ENCODE measurements around the gene MAP7. TPM values are rescaled to one million over a fixed set of nuclear protein-coding genes. Genes with fewer than 3 reads are reported as not detected.
A peak's percentile ranks its signal among the peaks of the same experiment; 100 is the strongest.

The MAP7 gene
- total and polyA plus RNA-seq, 2 experiments from 2014 or later: 44.7 to 49.2 TPM

- TF ChIP-seq STAT1 (IDR thresholded peaks at IDR 0.05; ENCODE audit: unreplicated experiment): no peak
- TF ChIP-seq, protein P1, sequence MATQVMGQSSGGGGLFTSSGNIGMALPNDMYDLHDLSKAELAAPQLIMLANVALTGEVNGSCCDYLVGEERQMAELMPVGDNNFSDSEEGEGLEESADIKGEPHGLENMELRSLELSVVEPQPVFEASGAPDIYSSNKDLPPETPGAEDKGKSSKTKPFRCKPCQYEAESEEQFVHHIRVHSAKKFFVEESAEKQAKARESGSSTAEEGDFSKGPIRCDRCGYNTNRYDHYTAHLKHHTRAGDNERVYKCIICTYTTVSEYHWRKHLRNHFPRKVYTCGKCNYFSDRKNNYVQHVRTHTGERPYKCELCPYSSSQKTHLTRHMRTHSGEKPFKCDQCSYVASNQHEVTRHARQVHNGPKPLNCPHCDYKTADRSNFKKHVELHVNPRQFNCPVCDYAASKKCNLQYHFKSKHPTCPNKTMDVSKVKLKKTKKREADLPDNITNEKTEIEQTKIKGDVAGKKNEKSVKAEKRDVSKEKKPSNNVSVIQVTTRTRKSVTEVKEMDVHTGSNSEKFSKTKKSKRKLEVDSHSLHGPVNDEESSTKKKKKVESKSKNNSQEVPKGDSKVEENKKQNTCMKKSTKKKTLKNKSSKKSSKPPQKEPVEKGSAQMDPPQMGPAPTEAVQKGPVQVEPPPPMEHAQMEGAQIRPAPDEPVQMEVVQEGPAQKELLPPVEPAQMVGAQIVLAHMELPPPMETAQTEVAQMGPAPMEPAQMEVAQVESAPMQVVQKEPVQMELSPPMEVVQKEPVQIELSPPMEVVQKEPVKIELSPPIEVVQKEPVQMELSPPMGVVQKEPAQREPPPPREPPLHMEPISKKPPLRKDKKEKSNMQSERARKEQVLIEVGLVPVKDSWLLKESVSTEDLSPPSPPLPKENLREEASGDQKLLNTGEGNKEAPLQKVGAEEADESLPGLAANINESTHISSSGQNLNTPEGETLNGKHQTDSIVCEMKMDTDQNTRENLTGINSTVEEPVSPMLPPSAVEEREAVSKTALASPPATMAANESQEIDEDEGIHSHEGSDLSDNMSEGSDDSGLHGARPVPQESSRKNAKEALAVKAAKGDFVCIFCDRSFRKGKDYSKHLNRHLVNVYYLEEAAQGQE (IDR thresholded peaks at IDR 0.05; ENCODE audit: unreplicated experiment): no peak
- TF ChIP-seq ETS1 (IDR thresholded peaks at IDR 0.05): no peak
Observed at GRCh38 chr6:136501514-136501913, 48.7 kb downstream of the MAP7 start (continued).

DNA sequence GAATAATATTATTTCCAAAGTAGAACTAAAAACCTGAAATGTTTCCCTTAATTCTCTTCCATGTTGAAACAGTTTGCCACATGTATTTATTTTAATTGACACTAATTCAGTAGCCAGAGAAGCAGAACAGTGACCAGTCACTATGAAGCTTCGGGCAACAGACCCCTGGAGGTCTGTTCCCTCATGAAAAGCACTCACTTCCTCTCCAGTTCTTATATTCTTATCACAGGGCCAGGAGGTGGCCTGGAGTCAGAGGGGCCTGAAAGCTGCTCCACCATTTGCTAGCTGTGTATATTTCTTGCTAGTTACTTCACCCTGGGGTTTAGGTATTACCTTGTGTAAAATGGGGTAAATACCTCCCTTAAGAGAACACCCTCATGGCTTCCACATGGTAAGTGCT lies 49.1 kb downstream of the MAP7 start:
- peak overlapping the region; percentile 97 for H3K27ac ChIP-seq (ENCODE audit: low read depth)

More for the DNA sequence above, 49.1 kb downstream of the MAP7 start:
- peak overlapping the region; percentile 37; the same call in 2 of the 3 replicates for H3K4me3 Mint-ChIP-seq
- H3K4me3 ChIP-seq: no peak overlapping the region
- ATAC-seq: peak; percentile 32
- H3K4me1 Mint-ChIP-seq: peaks cover 81% of the 10 kb centered on the region
- no peaks in the 10 kb centered on the region; the same call in 2 of the 3 replicates for H3K9me3 Mint-ChIP-seq
- H3K9me2 ChIP-seq (ENCODE audit: insufficient read depth): no peaks in the 10 kb centered on the region
- DNase-seq (ENCODE audit: low spot score): peak; percentile 35
- H3K4me2 ChIP-seq: peak overlapping the region; percentile 70
- H3K4me1 ChIP-seq (ENCODE audit: insufficient read depth): peaks cover 72% of the 10 kb centered on the region
- H3K79me2 ChIP-seq (replicated peaks; ENCODE audit: insufficient read depth): peaks cover 63% of the 10 kb centered on the region
- H4K20me1 ChIP-seq (replicated peaks; ENCODE audit: insufficient read depth): no peaks in the 10 kb centered on the region
- no peaks in the 10 kb centered on the region for H3K27me3 ChIP-seq (ENCODE audit: insufficient read depth)
- no peaks in the 10 kb centered on the region for H3K36me3 Mint-ChIP-seq (ENCODE audit: low read depth)
- H3K27me3 Mint-ChIP-seq (ENCODE audit: insufficient read depth, low read depth, poor library complexity): peaks cover 10% of the 10 kb centered on the region
- no peak for TF ChIP-seq NANOG (IDR thresholded peaks at IDR 0.05; ENCODE audit: borderline replicate concordance)
- TF ChIP-seq STAT1 (IDR thresholded peaks at IDR 0.05; ENCODE audit: unreplicated experiment): no peak
- TF ChIP-seq, protein P1 (IDR thresholded peaks at IDR 0.05; ENCODE audit: unreplicated experiment): no peak
- no peak for TF ChIP-seq CREB1 (CRISPR knock-in tag; IDR thresholded peaks at IDR 0.05; ENCODE audit: low read depth)
- no peak for TF ChIP-seq EZH2phosphoT487 (IDR thresholded peaks at IDR 0.05; ENCODE audit: unreplicated experiment)
- TF ChIP-seq, protein P2, sequence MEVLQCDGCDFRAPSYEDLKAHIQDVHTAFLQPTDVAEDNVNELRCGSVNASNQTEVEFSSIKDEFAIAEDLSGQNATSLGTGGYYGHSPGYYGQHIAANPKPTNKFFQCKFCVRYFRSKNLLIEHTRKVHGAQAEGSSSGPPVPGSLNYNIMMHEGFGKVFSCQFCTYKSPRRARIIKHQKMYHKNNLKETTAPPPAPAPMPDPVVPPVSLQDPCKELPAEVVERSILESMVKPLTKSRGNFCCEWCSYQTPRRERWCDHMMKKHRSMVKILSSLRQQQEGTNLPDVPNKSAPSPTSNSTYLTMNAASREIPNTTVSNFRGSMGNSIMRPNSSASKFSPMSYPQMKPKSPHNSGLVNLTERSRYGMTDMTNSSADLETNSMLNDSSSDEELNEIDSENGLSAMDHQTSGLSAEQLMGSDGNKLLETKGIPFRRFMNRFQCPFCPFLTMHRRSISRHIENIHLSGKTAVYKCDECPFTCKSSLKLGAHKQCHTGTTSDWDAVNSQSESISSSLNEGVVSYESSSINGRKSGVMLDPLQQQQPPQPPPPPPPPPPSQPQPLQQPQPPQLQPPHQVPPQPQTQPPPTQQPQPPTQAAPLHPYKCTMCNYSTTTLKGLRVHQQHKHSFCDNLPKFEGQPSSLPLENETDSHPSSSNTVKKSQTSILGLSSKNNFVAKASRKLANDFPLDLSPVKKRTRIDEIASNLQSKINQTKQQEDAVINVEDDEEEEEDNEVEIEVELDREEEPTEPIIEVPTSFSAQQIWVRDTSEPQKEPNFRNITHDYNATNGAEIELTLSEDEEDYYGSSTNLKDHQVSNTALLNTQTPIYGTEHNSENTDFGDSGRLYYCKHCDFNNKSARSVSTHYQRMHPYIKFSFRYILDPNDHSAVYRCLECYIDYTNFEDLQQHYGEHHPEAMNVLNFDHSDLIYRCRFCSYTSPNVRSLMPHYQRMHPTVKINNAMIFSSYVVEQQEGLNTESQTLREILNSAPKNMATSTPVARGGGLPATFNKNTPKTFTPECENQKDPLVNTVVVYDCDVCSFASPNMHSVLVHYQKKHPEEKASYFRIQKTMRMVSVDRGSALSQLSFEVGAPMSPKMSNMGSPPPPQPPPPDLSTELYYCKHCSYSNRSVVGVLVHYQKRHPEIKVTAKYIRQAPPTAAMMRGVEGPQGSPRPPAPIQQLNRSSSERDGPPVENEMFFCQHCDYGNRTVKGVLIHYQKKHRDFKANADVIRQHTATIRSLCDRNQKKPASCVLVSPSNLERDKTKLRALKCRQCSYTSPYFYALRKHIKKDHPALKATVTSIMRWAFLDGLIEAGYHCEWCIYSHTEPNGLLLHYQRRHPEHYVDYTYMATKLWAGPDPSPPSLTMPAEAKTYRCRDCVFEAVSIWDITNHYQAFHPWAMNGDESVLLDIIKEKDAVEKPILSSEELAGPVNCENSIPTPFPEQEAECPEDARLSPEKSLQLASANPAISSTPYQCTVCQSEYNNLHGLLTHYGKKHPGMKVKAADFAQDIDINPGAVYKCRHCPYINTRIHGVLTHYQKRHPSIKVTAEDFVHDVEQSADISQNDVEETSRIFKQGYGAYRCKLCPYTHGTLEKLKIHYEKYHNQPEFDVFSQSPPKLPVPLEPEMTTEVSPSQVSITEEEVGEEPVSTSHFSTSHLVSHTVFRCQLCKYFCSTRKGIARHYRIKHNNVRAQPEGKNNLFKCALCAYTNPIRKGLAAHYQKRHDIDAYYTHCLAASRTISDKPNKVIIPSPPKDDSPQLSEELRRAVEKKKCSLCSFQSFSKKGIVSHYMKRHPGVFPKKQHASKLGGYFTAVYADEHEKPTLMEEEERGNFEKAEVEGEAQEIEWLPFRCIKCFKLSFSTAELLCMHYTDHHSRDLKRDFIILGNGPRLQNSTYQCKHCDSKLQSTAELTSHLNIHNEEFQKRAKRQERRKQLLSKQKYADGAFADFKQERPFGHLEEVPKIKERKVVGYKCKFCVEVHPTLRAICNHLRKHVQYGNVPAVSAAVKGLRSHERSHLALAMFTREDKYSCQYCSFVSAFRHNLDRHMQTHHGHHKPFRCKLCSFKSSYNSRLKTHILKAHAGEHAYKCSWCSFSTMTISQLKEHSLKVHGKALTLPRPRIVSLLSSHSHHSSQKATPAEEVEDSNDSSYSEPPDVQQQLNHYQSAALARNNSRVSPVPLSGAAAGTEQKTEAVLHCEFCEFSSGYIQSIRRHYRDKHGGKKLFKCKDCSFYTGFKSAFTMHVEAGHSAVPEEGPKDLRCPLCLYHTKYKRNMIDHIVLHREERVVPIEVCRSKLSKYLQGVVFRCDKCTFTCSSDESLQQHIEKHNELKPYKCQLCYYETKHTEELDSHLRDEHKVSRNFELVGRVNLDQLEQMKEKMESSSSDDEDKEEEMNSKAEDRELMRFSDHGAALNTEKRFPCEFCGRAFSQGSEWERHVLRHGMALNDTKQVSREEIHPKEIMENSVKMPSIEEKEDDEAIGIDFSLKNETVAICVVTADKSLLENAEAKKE (CRISPR knock-in tag; IDR thresholded peaks at IDR 0.05): no peak
- TF ChIP-seq POLR2AphosphoS5 (IDR thresholded peaks at IDR 0.05; ENCODE audit: low read depth): no peak
- H3K27ac Mint-ChIP-seq: peak overlapping the region; percentile 98
- peaks cover 9% of the 10 kb centered on the region for H3F3A ChIP-seq (replicated peaks; ENCODE audit: low read depth)
- H3K36me3 ChIP-seq (ENCODE audit: insufficient read depth): no peaks in the 10 kb centered on the region
- no peak overlapping the region for H2AFZ ChIP-seq
